Limb (tissue), 2 donors: Measurements from ENCODE around the gene PIGA.

Experiments
- DNase-seq, 2 donors: peaks; one replicate each; pipeline ENCODE4 v3.0.0-alpha.2; 2016; ENCODE audit errors: extremely low spot score in 2 of 2

Gene PIGA

GRCh38 chrX:15335135-15336022 lies at the start of gene PIGA:
TSS of gene PIGA (minus strand) at chrX:15335523. CDS start at chrX:15331930, 3,593 bp downstream.
- peak; percentile 89 to 93 for DNase-seq

GRCh38 chrX:15384304-15384703 lies 49.0 kb upstream of the PIGA start, which contains the start of gene VEGFD:
TSS of gene VEGFD (minus strand) at chrX:15384413. CDS start at chrX:15383946, 467 bp downstream.
- peak in 1 of 2 donors; percentile 10 for DNase-seq

- DNase-seq = no peak
These were observed 47.5 kb upstream of the PIGA start for GRCh38 chrX:15382813-15383212.

- DNase-seq = no peak
These were observed 41.6 kb upstream of the PIGA start for GRCh38 chrX:15376956-15377355.

GRCh38 chrX:15373976-15374375 lies 38.7 kb upstream of the PIGA start:
- no peak for DNase-seq

- no peak for DNase-seq
These were observed 31.4 kb upstream of the PIGA start for GRCh38 chrX:15366506-15367352.

GRCh38 chrX:15359701-15360100 lies 24.4 kb upstream of the PIGA start:
- no peak for DNase-seq

- DNase-seq = no peak
These were observed 23.2 kb upstream of the PIGA start for GRCh38 chrX:15358533-15358932.

- no peak for DNase-seq
These were observed 21.1 kb upstream of the PIGA start for GRCh38 chrX:15356444-15356843.

GRCh38 chrX:15350329-15350996 lies 15.1 kb upstream of the PIGA start:
- DNase-seq = no peak

GRCh38 chrX:15349046-15349445 lies 13.7 kb upstream of the PIGA start:
- peak; percentile 29 to 57 for DNase-seq

GRCh38 chrX:15345976-15346375 lies 10.7 kb upstream of the PIGA start:
- no peak for DNase-seq

GRCh38 chrX:15344106-15344505 lies 8.8 kb upstream of the PIGA start:
- DNase-seq = no peak

- no peak for DNase-seq
These were observed 7.8 kb upstream of the PIGA start for GRCh38 chrX:15343075-15343476.

GRCh38 chrX:15340867-15341266 lies 5.5 kb upstream of the PIGA start:
- no peak for DNase-seq

GRCh38 chrX:15336023-15336413 lies 695 bp upstream of the PIGA start:
- peak; percentile 22 to 32 for DNase-seq

GRCh38 chrX:15334561-15334960 lies 762 bp downstream of the PIGA start:
- DNase-seq = no peak

GRCh38 chrX:15328821-15329220 lies 6.5 kb downstream of the PIGA start:
- DNase-seq = no peak

GRCh38 chrX:15328131-15328530 lies 7.2 kb downstream of the PIGA start:
- no peak for DNase-seq

GRCh38 chrX:15322472-15322871 lies 12.9 kb downstream of the PIGA start:
- DNase-seq = no peak

GRCh38 chrX:15322072-15322471 lies 13.3 kb downstream of the PIGA start:
- no peak for DNase-seq

GRCh38 chrX:15321447-15321846 lies 13.9 kb downstream of the PIGA start:
- DNase-seq = no peak
